RWPE2 (cell line): ENCODE measurements around the gene PRSS33.

ENCODE experiments used
- ATAC-seq: fragments of 200-7000 bp; cut with Tn5 transposase; 3 replicates; pipeline ENCODE4 v1.9.1; 2021; ENCODE audit warnings: low read depth
- DNase-seq: peaks from one replicate; pipeline ENCODE4 v3.0.0-alpha.2; 2020; ENCODE audit warnings: low spot score
- H3K27ac ChIP-seq: fragments of 450-650 bp; 2 replicates; pipeline ENCODE4 v1.5.1; 2017; ENCODE audit warnings: mild to moderate bottlenecking; ENCODE audit not compliant: poor library complexity, severe bottlenecking
- H3K27me3 ChIP-seq: fragments of 250-450 bp; sonication (Bioruptor Pico); 2 replicates; pipeline ENCODE4 v1.5.1; 2021; ENCODE audit warnings: mild to moderate bottlenecking, moderate library complexity; ENCODE audit not compliant: insufficient read depth, poor library complexity, severe bottlenecking
- H3K36me3 ChIP-seq: fragments of 250-450 bp; sonication (Bioruptor Pico); 2 replicates; pipeline ENCODE4 v1.5.1; 2020; ENCODE audit warnings: low read depth, mild to moderate bottlenecking, moderate library complexity
- H3K4me1 ChIP-seq: fragments of 250-450 bp; sonication (Bioruptor Pico); 2 replicates; pipeline ENCODE4 v1.5.1; 2021; ENCODE audit warnings: mild to moderate bottlenecking, moderate library complexity; ENCODE audit not compliant: insufficient read depth, poor library complexity, severe bottlenecking
- H3K4me3 ChIP-seq: fragments of 250-450 bp; sonication (Bioruptor Pico); 2 replicates; pipeline ENCODE4 v1.5.1; 2021; ENCODE audit warnings: mild to moderate bottlenecking, moderate library complexity; ENCODE audit not compliant: severe bottlenecking
- H3K9me3 ChIP-seq: fragments of 250-450 bp; sonication (Bioruptor Pico); 2 replicates; pipeline ENCODE4 v1.5.1; 2021; ENCODE audit warnings: mild to moderate bottlenecking, moderate library complexity; ENCODE audit not compliant: severe bottlenecking
- TF ChIP-seq, protein P1 (sequence below): fragments of 450-650 bp; IDR thresholded peaks from one replicate; pipeline ENCODE4 v1.5.1; 2017; ENCODE audit warnings: mild to moderate bottlenecking, moderate library complexity; ENCODE audit not compliant: poor library complexity, severe bottlenecking

The PRSS33 gene

GRCh38 chr16:2755158-2755557, 32.2 kb downstream of the PRSS33 start:
- peaks cover 18% of the 10 kb centered on the region for H3K4me1 ChIP-seq
- DNase-seq = no peak
- H3K36me3 ChIP-seq = peaks cover 70% of the 10 kb centered on the region
- H3K27ac ChIP-seq = no peak overlapping the region
- no peaks in the 10 kb centered on the region for H3K9me3 ChIP-seq
- TF ChIP-seq, protein P1, sequence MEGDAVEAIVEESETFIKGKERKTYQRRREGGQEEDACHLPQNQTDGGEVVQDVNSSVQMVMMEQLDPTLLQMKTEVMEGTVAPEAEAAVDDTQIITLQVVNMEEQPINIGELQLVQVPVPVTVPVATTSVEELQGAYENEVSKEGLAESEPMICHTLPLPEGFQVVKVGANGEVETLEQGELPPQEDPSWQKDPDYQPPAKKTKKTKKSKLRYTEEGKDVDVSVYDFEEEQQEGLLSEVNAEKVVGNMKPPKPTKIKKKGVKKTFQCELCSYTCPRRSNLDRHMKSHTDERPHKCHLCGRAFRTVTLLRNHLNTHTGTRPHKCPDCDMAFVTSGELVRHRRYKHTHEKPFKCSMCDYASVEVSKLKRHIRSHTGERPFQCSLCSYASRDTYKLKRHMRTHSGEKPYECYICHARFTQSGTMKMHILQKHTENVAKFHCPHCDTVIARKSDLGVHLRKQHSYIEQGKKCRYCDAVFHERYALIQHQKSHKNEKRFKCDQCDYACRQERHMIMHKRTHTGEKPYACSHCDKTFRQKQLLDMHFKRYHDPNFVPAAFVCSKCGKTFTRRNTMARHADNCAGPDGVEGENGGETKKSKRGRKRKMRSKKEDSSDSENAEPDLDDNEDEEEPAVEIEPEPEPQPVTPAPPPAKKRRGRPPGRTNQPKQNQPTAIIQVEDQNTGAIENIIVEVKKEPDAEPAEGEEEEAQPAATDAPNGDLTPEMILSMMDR = no peak
- no peak for ATAC-seq
- H3K27me3 ChIP-seq = no peaks in the 10 kb centered on the region
- no peak overlapping the region for H3K4me3 ChIP-seq

GRCh38 chr16:2753733-2754020, 33.7 kb downstream of the PRSS33 start:
- TF ChIP-seq, protein P1 = no peak
- H3K4me1 ChIP-seq = peaks cover 18% of the 10 kb centered on the region
- H3K9me3 ChIP-seq = no peaks in the 10 kb centered on the region
- ATAC-seq (no peak), DNase-seq (no peak)
- H3K27ac ChIP-seq = peak overlapping the region; percentile 86
- H3K4me3 ChIP-seq = peak overlapping the region; percentile 97
- peaks cover 55% of the 10 kb centered on the region for H3K36me3 ChIP-seq
- no peaks in the 10 kb centered on the region for H3K27me3 ChIP-seq

- DNase-seq (no peak), ATAC-seq (peak; percentile 57)
- H3K27ac ChIP-seq = peak overlapping the region; percentile 86
- no peaks in the 10 kb centered on the region for H3K27me3 ChIP-seq
- H3K4me3 ChIP-seq = peak overlapping the region; percentile 97
- H3K4me1 ChIP-seq = peaks cover 18% of the 10 kb centered on the region
- H3K9me3 ChIP-seq = no peaks in the 10 kb centered on the region
- TF ChIP-seq, protein P1 = no peak
- peaks cover 49% of the 10 kb centered on the region for H3K36me3 ChIP-seq
These were observed 34.3 kb downstream of the PRSS33 start for GRCh38 chr16:2752850-2753732.

DNA sequence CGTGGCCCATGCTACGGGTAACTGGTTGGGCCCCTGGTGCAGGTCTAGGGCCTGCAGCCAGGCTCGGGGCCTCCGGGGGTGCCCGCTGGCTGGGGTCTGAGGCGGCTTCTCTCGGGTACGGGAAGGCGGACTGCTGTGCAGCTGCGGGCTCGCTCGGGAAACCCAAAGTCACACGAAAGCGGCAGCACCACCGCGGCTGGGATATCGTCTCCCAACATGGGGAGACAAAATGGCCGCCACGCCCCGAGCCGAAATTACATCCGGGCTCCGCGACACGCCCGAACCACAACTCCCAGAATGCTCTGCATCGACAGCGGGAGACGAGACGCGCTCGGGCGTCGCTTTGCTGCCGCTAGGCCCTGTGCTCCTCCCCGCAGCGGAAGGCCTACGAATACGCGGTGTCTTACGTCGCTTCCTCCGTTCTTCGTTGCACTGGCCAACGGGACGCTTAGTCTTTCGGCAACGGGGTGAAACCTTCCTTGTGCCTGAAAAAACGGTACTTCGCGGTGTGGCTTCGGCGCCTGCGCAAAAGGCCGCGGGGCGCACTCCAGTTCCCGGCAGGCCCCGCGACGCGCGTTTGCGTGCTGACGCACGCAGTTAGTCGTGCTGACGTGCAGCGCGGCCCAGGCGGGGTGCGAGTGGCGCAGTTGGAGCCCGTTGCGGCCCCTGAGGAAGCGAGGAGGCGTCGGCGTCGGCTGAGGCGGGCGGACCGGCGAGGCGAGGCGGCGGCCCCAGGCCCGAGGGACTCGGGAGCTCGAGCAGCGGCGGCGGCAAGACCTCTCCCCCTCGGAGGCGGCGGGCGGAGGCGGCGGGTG, 35.1 kb downstream of the PRSS33 start, which contains the start of gene SRRM2:
SRRM2 (plus strand) TSS at position 604 of the 815 bp plus-strand sequence. CDS start 3,727 bp downstream, outside the sequence.
- peak; percentile 86 for ATAC-seq
- no peaks in the 10 kb centered on the region for H3K9me3 ChIP-seq

More for the DNA sequence above, 35.1 kb downstream of the PRSS33 start, which contains the start of gene SRRM2:
- Histone ChIP-seq H3K4me1 (peaks cover 18% of the 10 kb centered on the region), H3K36me3 (peaks cover 41% of the 10 kb centered on the region), H3K27me3 (no peaks in the 10 kb centered on the region), H3K27ac (peak within 1 kb of the TSS; percentile 86), H3K4me3 (peak within 1 kb of the TSS; percentile 97)
- peak; percentile 93 for DNase-seq
- TF ChIP-seq, protein P1 = no peak
